Measurements from ENCODE around the gene RRBP1.

DNA sequence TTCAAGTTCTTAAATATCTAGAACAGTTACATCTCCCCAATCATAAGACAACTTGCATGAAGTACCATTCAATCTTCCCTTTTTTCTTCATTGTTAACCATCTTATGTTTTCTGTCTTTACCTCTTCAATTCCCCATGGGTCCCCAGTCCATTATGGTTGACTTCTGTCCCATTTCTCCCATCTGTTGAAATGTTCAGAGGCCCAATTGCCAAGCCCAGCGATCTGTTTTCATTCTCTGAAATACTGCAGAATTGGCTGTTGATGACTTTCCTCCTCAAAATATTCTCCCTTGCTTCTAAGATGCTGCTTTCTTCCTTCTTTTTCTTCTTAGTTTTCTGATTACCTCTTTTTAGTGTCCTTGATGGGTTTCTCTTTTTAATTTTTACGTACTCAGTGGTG lies 86.2 kb downstream of the RRBP1 start:
- TF ChIP-seq, protein P1, sequence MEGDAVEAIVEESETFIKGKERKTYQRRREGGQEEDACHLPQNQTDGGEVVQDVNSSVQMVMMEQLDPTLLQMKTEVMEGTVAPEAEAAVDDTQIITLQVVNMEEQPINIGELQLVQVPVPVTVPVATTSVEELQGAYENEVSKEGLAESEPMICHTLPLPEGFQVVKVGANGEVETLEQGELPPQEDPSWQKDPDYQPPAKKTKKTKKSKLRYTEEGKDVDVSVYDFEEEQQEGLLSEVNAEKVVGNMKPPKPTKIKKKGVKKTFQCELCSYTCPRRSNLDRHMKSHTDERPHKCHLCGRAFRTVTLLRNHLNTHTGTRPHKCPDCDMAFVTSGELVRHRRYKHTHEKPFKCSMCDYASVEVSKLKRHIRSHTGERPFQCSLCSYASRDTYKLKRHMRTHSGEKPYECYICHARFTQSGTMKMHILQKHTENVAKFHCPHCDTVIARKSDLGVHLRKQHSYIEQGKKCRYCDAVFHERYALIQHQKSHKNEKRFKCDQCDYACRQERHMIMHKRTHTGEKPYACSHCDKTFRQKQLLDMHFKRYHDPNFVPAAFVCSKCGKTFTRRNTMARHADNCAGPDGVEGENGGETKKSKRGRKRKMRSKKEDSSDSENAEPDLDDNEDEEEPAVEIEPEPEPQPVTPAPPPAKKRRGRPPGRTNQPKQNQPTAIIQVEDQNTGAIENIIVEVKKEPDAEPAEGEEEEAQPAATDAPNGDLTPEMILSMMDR (conservative IDR thresholded peaks at IDR 0.05; ENCODE audit: low read depth, low read length): no peak
- no peak for TF ChIP-seq POLR2A (IDR thresholded peaks at IDR 0.05; ENCODE audit: low read depth, low read length)
- TF ChIP-seq MXI1 (IDR thresholded peaks at IDR 0.05; ENCODE audit: borderline replicate concordance, low read depth, low read length): no peak
- TF ChIP-seq, protein P2, sequence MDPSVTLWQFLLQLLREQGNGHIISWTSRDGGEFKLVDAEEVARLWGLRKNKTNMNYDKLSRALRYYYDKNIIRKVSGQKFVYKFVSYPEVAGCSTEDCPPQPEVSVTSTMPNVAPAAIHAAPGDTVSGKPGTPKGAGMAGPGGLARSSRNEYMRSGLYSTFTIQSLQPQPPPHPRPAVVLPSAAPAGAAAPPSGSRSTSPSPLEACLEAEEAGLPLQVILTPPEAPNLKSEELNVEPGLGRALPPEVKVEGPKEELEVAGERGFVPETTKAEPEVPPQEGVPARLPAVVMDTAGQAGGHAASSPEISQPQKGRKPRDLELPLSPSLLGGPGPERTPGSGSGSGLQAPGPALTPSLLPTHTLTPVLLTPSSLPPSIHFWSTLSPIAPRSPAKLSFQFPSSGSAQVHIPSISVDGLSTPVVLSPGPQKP (IDR thresholded peaks at IDR 0.05; ENCODE audit: borderline replicate concordance, low read depth, low read length): no peak
- no peak for TF ChIP-seq RAD21 (IDR thresholded peaks at IDR 0.05; ENCODE audit: low read length)
- no peak for TF ChIP-seq CEBPB (IDR thresholded peaks at IDR 0.05; ENCODE audit: low read depth, low read length)
- TF ChIP-seq, protein P3, sequence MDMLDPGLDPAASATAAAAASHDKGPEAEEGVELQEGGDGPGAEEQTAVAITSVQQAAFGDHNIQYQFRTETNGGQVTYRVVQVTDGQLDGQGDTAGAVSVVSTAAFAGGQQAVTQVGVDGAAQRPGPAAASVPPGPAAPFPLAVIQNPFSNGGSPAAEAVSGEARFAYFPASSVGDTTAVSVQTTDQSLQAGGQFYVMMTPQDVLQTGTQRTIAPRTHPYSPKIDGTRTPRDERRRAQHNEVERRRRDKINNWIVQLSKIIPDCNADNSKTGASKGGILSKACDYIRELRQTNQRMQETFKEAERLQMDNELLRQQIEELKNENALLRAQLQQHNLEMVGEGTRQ (IDR thresholded peaks at IDR 0.05; ENCODE audit: low read depth, low read length): no peak
- no peak for TF ChIP-seq NFE2L2 (IDR thresholded peaks at IDR 0.05; ENCODE audit: low read depth, low read length)
- no peak for TF ChIP-seq MAZ (IDR thresholded peaks at IDR 0.05; ENCODE audit: borderline replicate concordance, low read depth, low read length)
- TF ChIP-seq CHD1 (IDR thresholded peaks at IDR 0.05; ENCODE audit: low read depth, low read length): no peak
- TF ChIP-seq RCOR1 (IDR thresholded peaks at IDR 0.05; ENCODE audit: insufficient replicate concordance, low read length): no peak
- TF ChIP-seq RFX5 (IDR thresholded peaks at IDR 0.05; ENCODE audit: low read depth, low read length): no peak
- no peak for TF ChIP-seq BHLHE40 (IDR thresholded peaks at IDR 0.05; ENCODE audit: low read depth, low read length)
- TF ChIP-seq SMC3 (IDR thresholded peaks at IDR 0.05; ENCODE audit: low read depth, low read length): no peak
